ENCODE results near the gene ADAM15.

The ADAM15 gene, protein sequence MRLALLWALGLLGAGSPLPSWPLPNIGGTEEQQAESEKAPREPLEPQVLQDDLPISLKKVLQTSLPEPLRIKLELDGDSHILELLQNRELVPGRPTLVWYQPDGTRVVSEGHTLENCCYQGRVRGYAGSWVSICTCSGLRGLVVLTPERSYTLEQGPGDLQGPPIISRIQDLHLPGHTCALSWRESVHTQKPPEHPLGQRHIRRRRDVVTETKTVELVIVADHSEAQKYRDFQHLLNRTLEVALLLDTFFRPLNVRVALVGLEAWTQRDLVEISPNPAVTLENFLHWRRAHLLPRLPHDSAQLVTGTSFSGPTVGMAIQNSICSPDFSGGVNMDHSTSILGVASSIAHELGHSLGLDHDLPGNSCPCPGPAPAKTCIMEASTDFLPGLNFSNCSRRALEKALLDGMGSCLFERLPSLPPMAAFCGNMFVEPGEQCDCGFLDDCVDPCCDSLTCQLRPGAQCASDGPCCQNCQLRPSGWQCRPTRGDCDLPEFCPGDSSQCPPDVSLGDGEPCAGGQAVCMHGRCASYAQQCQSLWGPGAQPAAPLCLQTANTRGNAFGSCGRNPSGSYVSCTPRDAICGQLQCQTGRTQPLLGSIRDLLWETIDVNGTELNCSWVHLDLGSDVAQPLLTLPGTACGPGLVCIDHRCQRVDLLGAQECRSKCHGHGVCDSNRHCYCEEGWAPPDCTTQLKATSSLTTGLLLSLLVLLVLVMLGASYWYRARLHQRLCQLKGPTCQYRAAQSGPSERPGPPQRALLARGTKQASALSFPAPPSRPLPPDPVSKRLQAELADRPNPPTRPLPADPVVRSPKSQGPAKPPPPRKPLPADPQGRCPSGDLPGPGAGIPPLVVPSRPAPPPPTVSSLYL

DNA sequence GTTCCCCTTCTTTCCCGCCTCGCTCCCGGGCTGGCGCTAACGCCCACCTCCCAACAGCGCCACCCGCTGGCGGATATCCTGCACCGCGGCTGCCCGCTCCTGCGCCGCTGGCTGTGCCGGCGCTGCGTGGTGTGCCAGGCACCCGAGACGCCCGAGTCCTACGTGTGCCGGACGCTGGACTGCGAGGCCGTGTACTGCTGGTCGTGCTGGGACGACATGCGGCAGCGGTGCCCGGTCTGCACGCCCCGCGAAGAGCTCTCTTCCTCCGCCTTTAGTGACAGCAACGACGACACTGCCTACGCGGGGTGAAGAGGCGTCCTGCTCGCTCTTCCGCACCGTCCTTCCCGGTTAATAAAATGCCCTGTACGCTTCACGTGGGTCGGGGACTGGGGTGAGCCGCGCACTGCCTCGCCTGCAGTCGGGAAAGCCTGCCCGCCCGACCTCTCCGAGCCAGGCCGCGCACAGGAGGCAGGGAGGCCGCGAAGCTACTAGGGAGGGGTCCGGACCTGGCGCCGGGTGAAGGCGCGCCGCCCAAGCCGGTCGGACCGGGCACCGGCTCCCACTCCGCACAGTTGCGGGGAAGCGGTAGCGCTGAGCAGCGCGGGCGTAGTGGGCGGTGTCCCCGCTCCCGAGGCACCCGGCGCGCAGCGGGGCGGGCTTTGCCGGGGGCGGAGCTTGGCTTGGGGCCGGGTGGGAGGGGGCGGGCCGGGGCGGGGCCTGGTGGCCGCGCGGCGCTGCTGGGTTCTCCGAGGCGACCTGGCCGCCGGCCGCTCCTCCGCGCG is at the start of gene ADAM15:
ADAM15 (plus strand) TSS at position 757 of the 782 bp plus-strand sequence. CDS start 71 bp downstream, outside the sequence.
- in situ Hi-C loops (cut with MboI; ENCODE audit: low sequenced_read_pairs) = loop anchor here (25.0 kb wide), 1 partner anchor 488 kb away; the partner anchor contains the start of genes CHRNB2 and UBE2Q1

DNA sequence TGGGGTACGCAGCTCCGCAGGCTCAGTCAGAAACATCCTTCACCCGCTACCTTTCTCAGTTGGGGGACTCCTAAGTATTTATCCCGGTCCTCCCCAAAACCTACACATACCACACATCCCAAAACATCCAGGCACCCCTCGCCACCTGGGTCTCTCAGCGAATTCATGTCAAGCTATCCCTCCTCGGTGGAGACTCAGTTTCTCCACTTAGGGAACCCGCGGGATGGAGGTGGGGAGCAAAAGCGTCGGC is 49.8 kb upstream of the ADAM15 start:
- in situ Hi-C loops (cut with MboI; ENCODE audit: low sequenced_read_pairs) = no loop called here

DNA sequence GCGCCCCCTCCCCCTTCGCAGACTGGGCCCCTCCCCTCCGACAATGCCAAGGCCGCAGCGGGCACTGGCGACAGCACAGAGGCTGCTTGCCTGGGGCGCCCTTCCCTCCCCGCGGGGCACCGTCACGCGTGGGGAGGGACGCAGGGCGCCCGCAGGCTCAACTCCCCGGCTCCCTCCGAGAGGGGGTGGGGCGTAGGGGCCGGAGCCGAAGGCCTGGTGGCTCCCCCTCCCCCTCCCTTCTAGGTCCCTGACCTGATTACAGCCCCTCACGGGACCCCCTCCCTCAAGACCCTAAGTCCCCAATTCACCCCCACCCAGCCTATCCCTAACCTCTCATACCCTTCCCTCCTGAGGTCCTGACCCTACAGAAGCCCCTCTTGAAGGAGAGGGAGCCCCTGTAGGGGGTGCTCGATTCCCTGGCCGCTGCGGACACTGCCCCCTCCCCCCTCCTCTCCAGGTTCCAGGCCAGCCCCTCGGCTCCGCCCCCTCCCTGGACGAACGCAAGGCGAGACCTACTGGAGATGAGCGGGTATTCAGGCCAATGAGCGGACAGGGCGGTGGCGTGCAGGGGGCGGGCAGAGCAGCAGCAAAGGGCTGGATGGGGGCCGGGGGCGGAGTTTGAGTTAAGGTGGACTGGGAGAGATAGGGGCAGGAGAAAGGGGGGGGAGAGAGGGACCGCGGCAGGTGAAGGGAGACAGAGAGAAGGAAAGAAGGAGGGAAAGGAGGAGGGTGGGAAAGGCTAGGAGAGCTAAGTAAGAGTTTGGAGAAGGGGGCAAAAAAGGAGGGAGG is 49.2 kb upstream of the ADAM15 start:
- in situ Hi-C loops (cut with MboI; ENCODE audit: low sequenced_read_pairs) = no loop called here

DNA sequence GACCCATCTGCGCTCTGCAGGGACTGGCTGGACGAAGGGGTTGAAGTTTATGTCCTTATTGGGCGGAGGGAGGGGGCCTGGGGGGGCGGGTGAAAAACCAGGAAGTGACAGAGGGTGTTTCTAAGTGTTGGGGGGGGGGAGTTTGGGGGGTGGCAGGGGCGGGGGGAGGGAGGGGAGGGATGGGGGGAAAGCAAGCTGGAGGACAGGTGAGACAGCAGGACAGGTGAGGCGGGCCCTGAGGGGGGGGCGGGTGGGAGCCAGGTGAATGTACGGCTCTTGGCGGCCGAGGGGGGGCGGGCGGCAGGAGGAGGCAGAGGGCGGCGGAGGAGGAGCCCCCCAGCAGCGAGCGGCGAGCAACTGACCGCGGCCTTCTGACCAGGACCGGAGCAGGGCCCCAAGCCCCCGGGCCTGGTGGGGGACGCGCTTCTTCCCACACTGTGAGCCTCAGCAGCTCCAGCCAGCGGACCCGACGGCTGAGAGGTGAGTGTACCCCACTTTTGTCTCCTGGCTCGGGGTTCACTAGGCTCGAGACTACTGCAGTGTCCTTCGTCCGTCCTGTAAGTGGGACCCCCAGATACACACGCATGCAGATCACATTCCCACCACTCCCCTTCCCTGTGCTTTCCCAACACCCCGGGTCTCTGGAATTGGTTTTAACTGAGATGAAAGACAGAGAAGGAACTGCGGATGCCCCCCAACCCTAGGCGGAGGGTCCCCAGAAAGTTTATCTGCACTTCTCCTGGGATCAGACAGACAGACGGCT is 48.5 kb upstream of the ADAM15 start, which contains the start of gene ZBTB7B:
ZBTB7B (plus strand) TSS at position 339 of the 763 bp plus-strand sequence. CDS start 11,859 bp downstream, outside the sequence.
- in situ Hi-C loops (cut with MboI; ENCODE audit: low sequenced_read_pairs) = no loop called here

DNA sequence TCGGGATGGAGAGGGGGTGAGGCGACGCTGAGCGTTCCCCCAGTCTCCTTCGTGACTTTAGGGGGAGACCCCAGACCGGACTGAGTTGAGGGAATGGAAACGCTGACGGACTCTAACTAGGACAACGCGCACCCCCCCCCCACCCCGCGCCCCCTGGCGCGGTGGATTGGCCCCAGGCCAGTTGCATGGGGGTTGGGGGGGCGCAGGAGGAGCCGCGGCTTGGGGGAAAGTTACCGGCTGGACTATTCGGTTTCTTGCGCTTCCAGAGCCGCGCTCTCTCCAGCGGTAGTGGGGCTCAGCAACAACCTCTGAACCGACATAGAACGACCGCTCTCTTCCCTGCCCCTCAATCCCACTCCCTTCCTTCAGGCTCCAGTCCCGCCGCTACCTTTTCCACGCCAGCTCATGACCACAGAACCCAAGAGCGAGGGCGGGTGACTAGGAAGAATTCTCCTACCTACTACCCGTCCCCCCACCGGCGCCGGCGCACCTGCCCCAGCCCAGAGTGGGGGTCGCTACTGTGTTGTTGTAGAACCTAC is 47.8 kb upstream of the ADAM15 start:
- in situ Hi-C loops (cut with MboI; ENCODE audit: low sequenced_read_pairs) = no loop called here

DNA sequence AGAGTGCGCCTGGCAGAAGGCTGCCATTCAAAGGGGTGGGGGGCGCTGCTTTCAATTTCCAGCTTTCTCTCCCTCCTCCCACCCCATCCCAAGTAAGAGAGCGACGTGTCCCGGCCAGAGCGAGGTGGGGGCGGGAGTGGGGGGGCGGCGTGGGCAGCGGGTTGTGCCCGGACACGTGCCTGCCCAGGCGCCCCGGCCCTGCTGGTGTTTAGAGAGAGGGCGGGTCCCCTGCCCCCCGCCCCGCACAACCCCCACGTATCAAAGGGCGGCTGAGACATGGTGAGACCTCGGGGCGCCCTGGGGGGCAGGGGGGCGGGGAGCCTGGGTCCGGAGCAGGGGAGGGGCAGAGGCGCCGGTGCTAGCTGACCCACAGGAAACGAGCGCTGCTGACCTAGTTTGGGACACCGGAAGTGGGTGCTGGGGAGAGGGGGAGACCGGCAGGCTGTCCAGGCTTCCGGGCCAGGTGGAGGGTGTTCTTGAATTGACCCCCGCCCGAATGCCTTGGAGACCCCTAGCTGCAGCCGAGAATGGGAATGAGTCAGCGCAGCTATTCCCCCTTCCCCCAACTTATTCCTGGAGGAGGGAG is 47.3 kb upstream of the ADAM15 start:
- in situ Hi-C loops (cut with MboI; ENCODE audit: low sequenced_read_pairs) = no loop called here

DNA sequence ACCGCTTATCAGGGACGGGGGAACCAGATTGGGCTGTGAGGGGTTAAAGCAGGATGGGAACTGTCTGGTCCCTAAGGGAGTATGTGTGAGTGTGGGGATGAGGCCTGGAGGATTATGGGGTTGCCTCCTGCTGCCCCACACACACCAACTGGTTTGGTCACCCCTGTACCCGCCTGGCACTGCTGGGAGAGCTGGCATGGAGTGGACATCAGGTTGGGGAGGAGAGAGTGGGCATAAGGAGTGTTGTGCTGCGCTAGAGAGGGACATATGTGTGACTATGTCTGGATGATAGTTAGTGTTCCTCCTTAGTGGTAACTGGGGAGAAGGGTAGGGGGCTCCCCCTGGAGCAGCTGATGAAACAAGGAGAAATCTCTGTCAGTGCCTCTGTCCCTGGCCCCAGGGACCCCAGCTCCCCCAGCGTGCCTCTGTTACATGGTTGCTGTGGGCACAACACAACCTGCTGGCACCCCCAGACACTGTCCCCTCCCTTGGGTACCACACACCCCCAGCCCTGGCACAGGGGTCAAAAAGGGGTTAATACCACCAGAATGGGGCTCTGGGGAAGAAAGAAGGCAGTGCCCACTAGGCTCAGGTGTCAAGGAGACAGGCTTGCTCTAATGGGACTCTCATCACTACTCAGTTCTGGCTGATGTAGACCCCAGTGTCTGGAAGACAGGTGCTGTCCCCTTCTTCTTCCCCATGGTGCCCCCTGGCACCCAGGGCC is 46.6 kb upstream of the ADAM15 start:
- in situ Hi-C loops (cut with MboI; ENCODE audit: low sequenced_read_pairs) = no loop called here

DNA sequence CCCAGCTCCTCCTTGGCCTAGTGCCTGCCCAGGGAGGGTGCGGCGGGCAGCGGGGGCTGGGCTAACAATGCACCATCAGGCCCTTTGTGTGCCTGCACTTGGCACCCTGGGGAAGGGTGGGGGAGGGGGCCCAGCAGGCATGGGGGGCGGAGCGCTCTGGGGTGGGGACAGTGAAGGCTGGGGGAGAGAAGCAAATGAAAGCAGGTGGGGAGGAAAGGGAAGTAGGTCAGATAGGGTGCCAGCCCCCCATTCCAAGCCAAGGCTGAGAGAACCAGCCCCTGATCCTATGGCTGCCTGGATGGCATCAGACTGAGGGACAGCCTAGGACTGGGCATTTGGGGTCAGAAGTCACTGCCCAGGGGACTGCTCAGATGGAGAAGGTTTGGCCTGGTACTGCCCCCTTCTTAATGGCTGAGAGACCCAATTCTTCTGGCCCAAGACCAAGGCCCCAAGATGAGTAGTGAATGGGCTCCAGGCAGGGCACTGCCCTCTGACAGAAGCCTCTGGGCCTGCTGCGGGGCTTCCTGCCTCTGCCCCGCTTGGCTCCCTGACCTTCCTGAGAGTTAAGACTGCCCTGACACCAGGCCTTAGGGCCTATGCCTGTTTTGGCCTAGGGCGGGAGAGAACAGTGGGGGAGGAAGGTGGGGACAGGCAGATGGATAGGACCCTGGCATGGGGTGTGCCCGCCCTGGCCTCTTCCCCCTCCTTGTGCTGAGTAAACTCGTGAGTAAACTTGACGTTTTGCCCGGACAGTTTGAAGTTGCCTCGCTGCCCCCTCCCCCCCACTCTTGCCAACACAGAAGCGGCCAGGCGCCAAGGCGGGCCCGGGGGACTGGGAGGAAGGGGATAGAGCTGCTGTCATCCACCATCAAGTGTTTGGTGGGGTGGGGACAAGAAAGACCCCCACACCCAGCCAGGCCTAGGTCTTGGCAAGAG is 45.8 kb upstream of the ADAM15 start:
- in situ Hi-C loops (cut with MboI; ENCODE audit: low sequenced_read_pairs) = no loop called here

DNA sequence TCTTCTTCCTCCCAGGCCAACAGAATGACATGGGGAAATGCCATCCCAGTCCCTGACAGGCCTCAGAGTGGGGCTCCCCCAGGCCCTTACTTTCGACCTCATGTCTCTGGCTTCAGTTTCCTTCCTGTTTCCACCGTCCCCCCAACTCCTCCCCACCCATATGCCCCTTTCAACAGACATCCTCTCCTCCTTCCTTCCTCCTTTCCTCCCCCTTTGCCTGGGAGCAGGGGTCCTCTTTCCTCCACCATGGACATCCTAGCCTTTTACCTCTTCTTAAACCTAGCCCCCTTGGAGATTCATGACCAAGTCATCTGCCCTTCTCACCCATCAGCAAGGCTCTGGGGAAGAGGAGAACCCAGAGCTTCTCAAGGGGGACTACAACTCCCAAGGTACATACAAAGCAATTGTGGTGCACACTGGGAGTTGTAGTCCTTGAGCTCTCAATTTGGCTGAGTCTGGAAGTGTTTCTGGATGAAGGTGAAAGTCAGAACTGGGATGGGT is 44.5 kb upstream of the ADAM15 start:
- in situ Hi-C loops (cut with MboI; ENCODE audit: low sequenced_read_pairs) = no loop called here

DNA sequence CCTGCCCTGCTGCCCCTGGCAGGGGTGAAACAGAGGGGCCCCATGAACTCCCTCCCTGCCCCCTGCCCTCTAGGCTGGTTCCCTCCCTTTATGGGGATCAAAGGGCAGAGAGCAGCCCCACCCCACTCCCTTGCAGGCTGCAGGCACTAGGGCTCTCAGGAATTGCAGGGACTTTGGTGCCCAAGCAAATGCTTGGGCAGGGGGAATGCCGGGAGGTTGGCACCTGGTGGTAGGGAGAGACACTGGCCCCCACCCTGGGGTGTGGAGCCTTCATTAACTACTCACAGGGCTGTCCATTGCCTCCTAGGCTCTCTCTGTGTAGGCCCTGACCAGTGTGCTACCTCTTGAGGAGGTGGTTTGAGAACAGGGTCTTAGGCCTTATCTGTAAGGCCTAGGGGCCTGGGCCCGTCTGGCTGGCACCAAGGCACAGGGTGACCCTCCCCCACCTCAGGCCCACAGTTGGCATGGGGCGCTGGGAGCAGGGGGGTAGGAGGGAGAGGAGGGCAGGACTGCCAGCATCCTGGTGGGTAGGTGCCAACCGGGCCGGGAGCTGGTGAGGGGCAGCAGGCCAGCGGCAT is 43.8 kb upstream of the ADAM15 start:
- in situ Hi-C loops (cut with MboI; ENCODE audit: low sequenced_read_pairs) = no loop called here

DNA sequence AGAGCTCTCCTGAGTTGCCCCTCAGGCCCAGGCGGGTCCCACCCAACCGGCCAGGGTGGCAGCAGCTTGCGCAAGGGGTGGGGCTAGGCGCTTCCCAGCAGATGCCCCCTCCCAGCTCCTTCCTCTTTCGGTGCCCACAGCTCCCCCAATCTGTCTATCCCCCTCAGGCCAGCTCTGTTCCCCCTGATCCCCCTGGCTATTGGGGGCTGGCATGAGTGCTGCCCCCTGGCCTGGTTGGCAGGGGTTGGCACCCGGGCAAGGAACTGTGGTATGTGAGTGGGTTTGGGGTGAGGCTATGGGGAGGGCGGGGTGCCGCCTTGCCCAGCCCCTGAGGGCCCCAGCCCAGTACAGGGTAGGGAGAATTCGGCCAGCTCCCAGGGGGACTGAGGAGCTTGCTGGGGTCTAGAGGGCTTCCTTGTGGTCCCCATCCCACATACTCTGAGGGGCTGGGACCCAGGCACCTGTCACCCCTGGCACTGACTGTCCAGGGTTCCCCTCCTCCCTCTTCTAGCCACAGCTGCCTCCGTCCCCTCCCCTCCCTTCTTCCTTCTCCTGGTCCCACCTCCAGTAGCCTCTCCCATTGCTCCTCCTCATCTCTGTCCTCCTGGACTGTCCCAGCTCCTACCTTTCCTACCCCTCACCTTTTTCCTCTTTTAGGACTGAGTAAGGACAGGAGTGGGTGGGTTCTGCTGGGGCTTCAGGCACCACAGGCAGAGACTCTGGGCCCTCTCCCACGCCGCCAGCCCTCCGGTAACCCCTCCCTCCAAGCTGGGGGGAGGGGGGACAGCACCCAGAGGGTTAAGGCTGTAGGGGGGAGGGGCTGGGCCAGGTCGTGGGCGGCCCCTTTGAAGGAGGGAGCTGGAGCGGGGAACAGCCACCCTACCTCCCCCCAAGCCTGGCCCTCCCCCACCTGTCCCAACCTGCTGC is 42.8 kb upstream of the ADAM15 start:
- in situ Hi-C loops (cut with MboI; ENCODE audit: low sequenced_read_pairs) = no loop called here

DNA sequence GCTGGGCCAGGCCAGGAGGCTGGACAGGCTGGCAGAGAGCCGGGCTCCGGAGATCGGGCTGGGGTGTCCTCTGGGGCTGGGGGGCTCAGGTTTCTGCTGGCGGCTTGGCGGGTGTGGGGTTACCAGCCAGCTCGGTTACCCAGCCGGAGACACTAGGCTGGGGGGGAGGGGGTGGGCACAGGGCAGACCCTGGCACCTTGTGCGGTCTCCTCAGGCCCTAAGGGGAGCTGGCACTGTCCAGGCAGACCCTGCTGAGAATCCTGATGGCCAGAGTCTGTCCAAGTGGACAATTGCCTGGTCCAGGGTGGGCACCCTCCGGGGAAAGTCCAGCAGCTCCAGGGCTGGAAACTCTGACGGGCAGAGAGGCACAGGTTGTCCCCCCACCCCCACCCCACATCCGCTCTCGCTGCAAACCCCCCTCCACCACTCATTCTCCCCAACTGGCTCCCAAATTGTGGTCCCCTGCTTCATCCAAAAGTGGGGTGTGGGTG is 41.9 kb upstream of the ADAM15 start:
- in situ Hi-C loops (cut with MboI; ENCODE audit: low sequenced_read_pairs) = no loop called here

DNA sequence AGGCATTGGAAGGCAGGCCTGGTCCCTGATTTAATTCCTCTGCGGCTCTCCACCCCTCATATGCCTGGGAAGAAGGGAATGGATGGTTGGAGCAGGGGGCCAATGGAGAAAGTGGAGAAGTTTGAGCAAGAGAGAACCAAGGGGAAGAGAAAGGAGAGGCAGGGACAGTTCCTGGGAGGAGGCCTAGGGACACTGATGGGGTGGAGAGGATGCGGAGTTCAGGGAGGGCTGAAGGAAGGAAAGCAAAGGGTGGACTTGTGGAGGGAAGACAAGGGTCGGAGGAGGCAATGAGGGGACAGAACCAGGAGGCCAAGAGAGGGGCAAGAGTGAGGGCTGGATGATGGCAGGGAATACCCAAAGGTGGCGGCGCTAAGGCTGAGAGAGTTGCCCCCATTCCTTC is 41.4 kb upstream of the ADAM15 start:
- in situ Hi-C loops (cut with MboI; ENCODE audit: low sequenced_read_pairs) = no loop called here

DNA sequence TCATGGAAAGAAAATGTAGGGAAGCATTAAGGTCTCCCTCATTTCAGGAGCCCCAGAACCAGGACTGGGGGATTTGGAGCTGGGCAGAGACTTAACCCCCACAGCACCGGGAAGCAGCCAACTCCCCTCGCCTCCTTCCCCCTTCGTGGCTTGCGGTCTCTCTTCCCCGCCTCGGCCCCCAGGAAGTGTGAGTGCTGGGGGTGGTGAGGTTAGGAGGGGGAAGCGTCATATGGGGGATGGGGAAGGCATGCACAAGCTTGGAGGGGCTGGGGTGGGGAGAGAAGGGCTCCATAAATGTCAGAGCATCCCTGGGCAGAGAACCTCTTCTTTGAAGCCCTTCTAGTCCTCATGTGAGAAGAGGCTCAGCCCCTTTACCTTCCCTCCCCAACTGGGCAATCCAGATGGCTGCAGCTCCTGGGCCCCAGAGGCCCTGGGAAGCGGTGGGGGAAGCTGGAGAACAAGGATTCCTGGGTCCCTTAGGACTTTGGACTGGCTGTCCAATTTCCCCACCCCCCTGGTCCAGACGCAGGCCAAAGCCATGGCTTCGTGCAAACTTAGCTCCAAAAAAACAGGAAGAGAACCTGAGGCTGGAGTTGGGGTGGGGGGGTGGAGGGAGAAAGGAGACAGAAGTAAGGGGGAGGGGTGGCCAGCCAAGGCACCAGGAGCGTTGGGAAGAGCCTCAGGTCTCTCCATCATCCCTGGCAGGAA is 40.8 kb upstream of the ADAM15 start:
- in situ Hi-C loops (cut with MboI; ENCODE audit: low sequenced_read_pairs) = no loop called here

DNA sequence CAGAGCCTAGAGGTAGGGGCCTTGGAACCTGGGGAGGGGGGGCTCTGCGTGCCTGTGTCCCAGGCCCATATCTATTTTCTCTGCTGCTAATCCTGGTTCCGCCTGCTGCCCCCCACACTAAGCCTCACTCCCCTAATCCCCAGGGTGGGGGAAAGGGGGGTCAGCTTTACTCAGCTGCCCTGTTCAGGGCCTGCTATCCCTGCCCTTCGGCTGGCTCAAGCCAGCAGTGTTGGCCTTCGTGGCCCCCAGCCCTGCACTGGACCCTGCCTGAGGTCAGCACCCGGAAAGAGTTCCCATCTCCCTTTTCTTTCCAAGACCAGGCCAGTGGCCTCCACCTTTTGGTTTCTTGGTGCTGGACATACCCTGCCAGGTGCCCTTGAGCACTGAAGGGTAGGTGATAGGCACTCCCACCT is 40.1 kb upstream of the ADAM15 start:
- in situ Hi-C loops (cut with MboI; ENCODE audit: low sequenced_read_pairs) = no loop called here

All from HL-60/S4 (cell line).